Mesodermal cell (in vitro differentiated cells): Measurements from ENCODE around the gene CYP17A1.
A peak's percentile ranks its signal among the peaks of the same experiment; 100 is the strongest.

Experiments
- H3K27ac ChIP-seq: 2 replicates; pipeline ENCODE4 v1.7.0; 2013; ENCODE audit warnings: mild to moderate bottlenecking, low read depth, low read length, moderate library complexity; ENCODE audit not compliant: severe bottlenecking
- H3K36me3 ChIP-seq: 2 replicates; pipeline ENCODE4 v1.7.1; 2013; ENCODE audit warnings: mild to moderate bottlenecking, low read length, moderate library complexity; ENCODE audit not compliant: control insufficient read depth, insufficient read depth
- H3K4me1 ChIP-seq: one replicate; pipeline ENCODE4 v1.7.1; 2013; ENCODE audit warnings: mild to moderate bottlenecking, low read length; ENCODE audit not compliant: insufficient read depth, control insufficient read depth, poor library complexity, severe bottlenecking
- H3K4me3 ChIP-seq: 2 replicates; pipeline ENCODE4 v1.7.0; 2013; ENCODE audit warnings: low read length, control low read depth, mild to moderate bottlenecking; ENCODE audit not compliant: insufficient read depth, poor library complexity, severe bottlenecking; ENCODE audit errors: extremely low read depth
- H3K9me3 ChIP-seq: 2 replicates; pipeline ENCODE4 v1.7.1; 2013; ENCODE audit warnings: mild to moderate bottlenecking, low read length, moderate library complexity; ENCODE audit not compliant: control insufficient read depth
- WGBS, 2 experiments: methylation state at CpG; one replicate each; pipeline ENCODE4 v1.1.5; 2013; ENCODE audit warnings: missing lambda C conversion rate in 2 of 2; ENCODE audit not compliant: insufficient coverage in 2 of 2; 5-methylcytosine and 5-hydroxymethylcytosine counted together

CYP17A1 gene

GRCh38 chr10:102785818-102786217 is 51.4 kb downstream of the CYP17A1 start:
- Histone ChIP-seq H3K27ac (no peak overlapping the region), H3K4me3 (no peak overlapping the region), H3K36me3 (peaks cover 12% of the 10 kb centered on the region), H3K4me1 (peaks cover 30% of the 10 kb centered on the region), H3K9me3 (peaks cover 5% of the 10 kb centered on the region)
- WGBS, 2 experiments: 70 to 83% methylated on average over 1 of the region's 2 CpGs

GRCh38 chr10:102783568-102783967 is 53.6 kb downstream of the CYP17A1 start:
- no peaks in the 10 kb centered on the region for H3K9me3 ChIP-seq
- WGBS, 2 experiments: no CpG with 5 or more reads among the region's 1 CpG
- H3K36me3 ChIP-seq: peaks cover 14% of the 10 kb centered on the region
- no peak overlapping the region for H3K4me3 ChIP-seq
- H3K4me1 ChIP-seq: peaks cover 48% of the 10 kb centered on the region
- no peak overlapping the region for H3K27ac ChIP-seq

- no peak overlapping the region for H3K4me3 ChIP-seq
- peaks cover 9% of the 10 kb centered on the region for H3K36me3 ChIP-seq
- no peaks in the 10 kb centered on the region for H3K9me3 ChIP-seq
- WGBS, 2 experiments: 84 to 91% methylated on average over 10 to 14 of the region's 18 CpGs
- peaks cover 52% of the 10 kb centered on the region for H3K4me1 ChIP-seq
- no peak overlapping the region for H3K27ac ChIP-seq
Observed at GRCh38 chr10:102782673-102783551, 54.3 kb downstream of the CYP17A1 start.

- Histone ChIP-seq H3K36me3 (peaks cover 9% of the 10 kb centered on the region), H3K4me3 (no peak overlapping the region), H3K4me1 (peaks cover 57% of the 10 kb centered on the region), H3K27ac (no peak overlapping the region), H3K9me3 (no peaks in the 10 kb centered on the region)
- WGBS, 2 experiments: 78 to 89% methylated on average over 3 to 5 of the region's 6 CpGs
Observed at GRCh38 chr10:102781921-102782557, 55.2 kb downstream of the CYP17A1 start.

- H3K4me3 ChIP-seq: no peak overlapping the region
- peaks cover 61% of the 10 kb centered on the region for H3K4me1 ChIP-seq
- WGBS, 2 experiments: 64 to 66% methylated on average over 3 to 4 of the region's 8 CpGs
- peak overlapping the region; percentile 55 for H3K27ac ChIP-seq
- H3K9me3 ChIP-seq: no peaks in the 10 kb centered on the region
- peaks cover 9% of the 10 kb centered on the region for H3K36me3 ChIP-seq
Observed at GRCh38 chr10:102781090-102781920, 55.9 kb downstream of the CYP17A1 start.
